Stomach (tissue), 9 donors: ENCODE results near the gene KMT2E. TPM values are rescaled to one million over a fixed set of nuclear protein-coding genes. Genes with fewer than 3 reads are reported as not detected.

Experiments
- DNase-seq, 2 donors: peaks; one replicate each; pipeline versions ENCODE4 v3.0.0 to v3.0.0-alpha.2; 2013 to 2019
- H3K27ac ChIP-seq, 5 donors: fragments of 200-600 bp in 4 of 5; sonication (generic) in 4 of 5; one replicate each; pipeline ENCODE4 v1.5.1; 2013 to 2019; ENCODE audit warnings: mild to moderate bottlenecking in 1 of 5, moderate library complexity in 1 of 5
- H3K27me3 ChIP-seq, 3 donors: fragments of 200-600 bp; sonication (generic); one replicate each; pipeline ENCODE4 v1.5.1; 2017 to 2019; ENCODE audit warnings: mixed run types in 1 of 3
- H3K36me3 ChIP-seq, 4 donors: fragments of 200-600 bp; sonication (generic); 1 replicate in 3 of 4; 2 replicates in 1 of 4; pipeline ENCODE4 v1.5.1; 2016 to 2019
- H3K4me1 ChIP-seq, 4 donors: fragments of 200-600 bp; sonication (generic); one replicate each; pipeline ENCODE4 v1.5.1; 2016 to 2019
- H3K4me3 ChIP-seq, 4 donors: fragments of 200-600 bp; sonication (generic) in 3 of 4; one replicate each; pipeline ENCODE4 v1.5.1; 2016 to 2019; ENCODE audit warnings: mild to moderate bottlenecking in 1 of 4
- H3K9me3 ChIP-seq, 4 donors: fragments of 200-600 bp; sonication (generic); one replicate each; pipeline ENCODE4 v1.5.1; 2016 to 2019
- CTCF ChIP-seq, 7 experiments: fragments of 450-650 bp in 4 of 7; fragments of 200-600 bp in 3 of 7; sonication (generic) in 3 of 7; IDR thresholded peaks; one replicate each; pipeline ENCODE4 v1.5.1; 2016 to 2019; ENCODE audit warnings: antibody characterized with exemption in 7 of 7, control low read depth in 2 of 7, mild to moderate bottlenecking in 1 of 7
- EP300 ChIP-seq: sonication (generic); formaldehyde crosslinking; IDR thresholded peaks from one replicate; pipeline ENCODE4 v1.6.1; 2017; ENCODE audit warnings: antibody characterized with exemption
- POLR2A ChIP-seq, 4 donors: fragments of 450-650 bp; IDR thresholded peaks; one replicate each; pipeline ENCODE4 v1.6.1; 2016; ENCODE audit warnings: antibody characterized with exemption in 4 of 4, control low read depth in 2 of 4, mild to moderate bottlenecking in 1 of 4, moderate library complexity in 1 of 4
- POLR2AphosphoS5 ChIP-seq, 3 donors: sonication (generic); formaldehyde crosslinking; IDR thresholded peaks; one replicate each; pipeline ENCODE4 v1.6.1; 2016; ENCODE audit warnings: antibody characterized with exemption in 3 of 3
- WGBS, 5 donors: extraction: QIAGEN DNeasy Blood & Tissue Kit in 3 of 5; methylation state at CpG; one replicate each; pipeline versions ENCODE4 v1.1.5 to v1.1.7; 2013 to 2018; 5-methylcytosine and 5-hydroxymethylcytosine counted together
- intact Hi-C: fragments of 100-400 bp; cut with DNase I; formaldehyde crosslinking; loops from one replicate; pipeline ENCODE4 v1.15.1; 2023; ENCODE audit warnings: low total_unique reads
- polyA plus RNA-seq, 3 donors: library from polyadenylated mRNA; stranded (reverse); fragments of 200-250 nt; gene quantifications; one replicate each; pipeline ENCODE4 v1.2.3, GENCODE V29; 2013
- total RNA-seq, 5 donors: library from RNA; depleted of rRNA; stranded (reverse); fragments of >200 nt; gene quantifications; one replicate each; pipeline versions ENCODE4 v1.1.0 to v1.2.3, GENCODE V29; 2014 to 2016
- donor health status: healthy with polysubstance abuse.
- donor health status: Bipolar disorder and iron deficiency.
- donor health status: healthy.

Gene KMT2E
- total and polyA plus RNA-seq, 8 donors = 9.4 to 330 (median 67.7) TPM

- no peaks in the 10 kb centered on the region for H3K9me3 ChIP-seq
- H3K4me1 ChIP-seq = peaks cover 30 to 87% (median 54%) of the 10 kb centered on the region in 4 donors
- H3K4me3 ChIP-seq = no peak overlapping the region
- intact Hi-C loops = no loop called here
- H3K27ac ChIP-seq = peak overlapping the region in 3 of 5 donors; percentile 63 to 68 (median 65)
- 92 to 97% (median 96%) methylated on average over 2 of the region's 2 CpGs for WGBS, 5 donors
- H3K27me3 ChIP-seq = no peaks in the 10 kb centered on the region
- H3K36me3 ChIP-seq = no peaks in the 10 kb centered on the region
- DNase-seq = no peak
- no peak for TF ChIP-seq CTCF (IDR thresholded peaks at IDR 0.05)
- peak in 1 of 3 donors; percentile 7 for TF ChIP-seq POLR2AphosphoS5 (IDR thresholded peaks at IDR 0.05)
Observed at GRCh38 chr7:104967088-104967487, 46.9 kb upstream of the KMT2E start.

GRCh38 chr7:104967595-104967994 is 46.4 kb upstream of the KMT2E start:
- H3K27me3 ChIP-seq = no peaks in the 10 kb centered on the region
- WGBS, 5 donors = 58 to 79% (median 61%) methylated on average over 4 of the region's 4 CpGs
- H3K9me3 ChIP-seq = no peaks in the 10 kb centered on the region
- H3K4me3 ChIP-seq = no peak overlapping the region
- TF ChIP-seq POLR2AphosphoS5 (IDR thresholded peaks at IDR 0.05) = no peak
- no peak for DNase-seq
- H3K27ac ChIP-seq = peak overlapping the region in 4 of 5 donors; percentile 28 to 68 (median 64)
- peaks cover 28 to 87% (median 54%) of the 10 kb centered on the region in 4 donors for H3K4me1 ChIP-seq
- intact Hi-C loops = no loop called here
- H3K36me3 ChIP-seq = no peaks in the 10 kb centered on the region

- intact Hi-C loops = no loop called here
- H3K9me3 ChIP-seq = no peaks in the 10 kb centered on the region
- H3K36me3 ChIP-seq = no peaks in the 10 kb centered on the region
- no peak for TF ChIP-seq POLR2A (IDR thresholded peaks at IDR 0.05)
- no peak for TF ChIP-seq EP300
- TF ChIP-seq POLR2AphosphoS5 (IDR thresholded peaks at IDR 0.05) = no peak
- no peak for TF ChIP-seq CTCF (IDR thresholded peaks at IDR 0.05)
- H3K27ac ChIP-seq = peak overlapping the region; percentile 4 to 68 (median 63)
- H3K4me1 ChIP-seq = peaks cover 18 to 85% (median 55%) of the 10 kb centered on the region in 4 donors
- DNase-seq = no peak
- no peaks in the 10 kb centered on the region for H3K27me3 ChIP-seq
- no peak overlapping the region for H3K4me3 ChIP-seq
- 58 to 84% (median 67%) methylated on average over 2 of the region's 2 CpGs for WGBS, 5 donors
Observed at GRCh38 chr7:104968648-104969047, 45.4 kb upstream of the KMT2E start.

- 77 to 93% (median 82%) methylated on average over 2 of the region's 2 CpGs for WGBS, 5 donors
- H3K36me3 ChIP-seq = no peaks in the 10 kb centered on the region
- TF ChIP-seq POLR2AphosphoS5 (IDR thresholded peaks at IDR 0.05) = no peak
- TF ChIP-seq POLR2A (IDR thresholded peaks at IDR 0.05) = no peak
- no peak for TF ChIP-seq CTCF (IDR thresholded peaks at IDR 0.05)
- no peak for TF ChIP-seq EP300
- no peaks in the 10 kb centered on the region for H3K9me3 ChIP-seq
- intact Hi-C loops = no loop called here
- H3K4me1 ChIP-seq = peaks cover 12 to 85% (median 54%) of the 10 kb centered on the region in 4 donors
- no peaks in the 10 kb centered on the region for H3K27me3 ChIP-seq
- H3K4me3 ChIP-seq = no peak overlapping the region
- no peak for DNase-seq
- H3K27ac ChIP-seq = peak overlapping the region in 4 of 5 donors; percentile 4 to 84 (median 49)
Observed at GRCh38 chr7:104969183-104969582, 44.8 kb upstream of the KMT2E start.

GRCh38 chr7:104971290-104972071 is 42.5 kb upstream of the KMT2E start:
- H3K27me3 ChIP-seq = no peaks in the 10 kb centered on the region
- 25 to 48% (median 37%) methylated on average over 3 of the region's 3 CpGs for WGBS, 5 donors
- intact Hi-C loops = loop anchor here (10.0 kb wide), 1 partner anchor 47 kb away; no protein-coding TSS in a partner anchor
- no peaks in the 10 kb centered on the region for H3K9me3 ChIP-seq
- peak in 1 of 7 experiments; percentile 37 for TF ChIP-seq CTCF (IDR thresholded peaks at IDR 0.05)
- TF ChIP-seq POLR2AphosphoS5 (IDR thresholded peaks at IDR 0.05) = peak in 2 of 3 donors; percentile 51 to 84
- TF ChIP-seq EP300 = no peak
- no peaks in the 10 kb centered on the region for H3K36me3 ChIP-seq
- H3K27ac ChIP-seq = peak overlapping the region; percentile 62 to 84 (median 77)
- no peak overlapping the region for H3K4me3 ChIP-seq
- peak; percentile 61 to 85 for DNase-seq
- H3K4me1 ChIP-seq = peaks cover 19 to 87% (median 57%) of the 10 kb centered on the region in 4 donors
